Endothelial cell of umbilical vein (primary cell): ENCODE results near the gene PRIMPOL. TPM values are rescaled to one million over a fixed set of nuclear protein-coding genes. Genes with fewer than 3 reads are reported as not detected.

Experiments
- BruUV-seq: library from RNA; stranded (reverse); fragments of 400-500 nt; replicated peaks from 2 replicates; lab custom pipeline; 2021; lab: Mats Ljungman, UMichigan
- CTCF ChIA-PET: fragments of 300-600, 350-600 bp; sonication (Branson Sonifier 250); formaldehyde crosslinking; loops from one replicate; lab custom pipeline; 2021; ENCODE audit warnings: antibody characterized with exemption, inconsistent platforms; lab: Charles Lee
- POLR2A ChIA-PET: fragments of 300-600, 350-600 bp; sonication (Branson Sonifier 250); formaldehyde crosslinking; loops from one replicate; lab custom pipeline; 2021; ENCODE audit warnings: antibody characterized with exemption, inconsistent platforms; lab: Charles Lee
- DNase-seq: peaks from one replicate; pipeline ENCODE4 v3.0.0-alpha.2; 2011; ENCODE audit warnings: low read depth, low spot score
- FAIRE-seq: peaks from 2 replicates; lab custom pipeline; 2011; peaks lifted over from hg19 to GRCh38; lab: Jason Lieb, UNC
- H2AFZ ChIP-seq: 2 replicates; pipeline ENCODE4 v1.6.0; 2012; ENCODE audit warnings: low read depth, low read length, control low read depth, inconsistent platforms
- H3K27ac ChIP-seq: 2 replicates; pipeline ENCODE4 v1.5.1; 2011; ENCODE audit warnings: low read depth, mild to moderate bottlenecking, control low read depth, low read length, moderate library complexity; ENCODE audit not compliant: insufficient read depth
- H3K27me3 ChIP-seq, 2 experiments: 2 replicates each; pipeline versions ENCODE4 v1.6.0 to v1.6.1; 2011; ENCODE audit warnings: low read length in 2 of 2, mixed read lengths in 1 of 2; ENCODE audit not compliant: control insufficient read depth in 2 of 2, insufficient read depth in 2 of 2
- H3K36me3 ChIP-seq, 2 experiments: 2 replicates in 1 of 2; 3 replicates in 1 of 2; pipeline ENCODE4 v1.5.1; 2011; ENCODE audit warnings: low read length in 2 of 2, mild to moderate bottlenecking in 1 of 2, moderate library complexity in 1 of 2; ENCODE audit not compliant: control insufficient read depth in 2 of 2, insufficient read depth in 2 of 2; ENCODE audit errors: extremely low read depth in 1 of 2
- H3K4me1 ChIP-seq: 3 replicates; pipeline ENCODE4 v1.5.1; 2011; ENCODE audit warnings: mild to moderate bottlenecking, low read length; ENCODE audit not compliant: control insufficient read depth, insufficient read depth; ENCODE audit errors: extremely low read depth
- H3K4me2 ChIP-seq: 2 replicates; pipeline ENCODE4 v1.6.1; 2011; ENCODE audit warnings: low read length, control low read depth, mixed read lengths; ENCODE audit not compliant: insufficient read depth
- H3K4me3 ChIP-seq, 3 experiments: fragments of 200-600 bp in 1 of 3; sonication (generic), shearing (Covaris generic) in 1 of 3; replicated peaks in 1 of 3; 2 replicates each; pipeline ENCODE4 v1.5.1; 2011 to 2016; ENCODE audit warnings: control low read depth in 3 of 3, low read length in 3 of 3, mild to moderate bottlenecking in 2 of 3, inconsistent platforms in 1 of 3, low read depth in 1 of 3, moderate library complexity in 1 of 3; ENCODE audit not compliant: insufficient read depth in 1 of 3
- H3K79me2 ChIP-seq: 2 replicates; pipeline ENCODE4 v1.6.0; 2012; ENCODE audit warnings: low read length, inconsistent platforms; ENCODE audit not compliant: control insufficient read depth, insufficient read depth
- H3K9ac ChIP-seq: replicated peaks from 2 replicates; pipeline ENCODE3; 2011; ENCODE audit warnings: low read length, control low read depth; ENCODE audit not compliant: insufficient read depth; ENCODE audit errors: extremely low read depth
- H3K9me1 ChIP-seq: replicated peaks from 3 replicates; pipeline ENCODE4 v1.6.0; 2011; ENCODE audit warnings: mild to moderate bottlenecking, low read length; ENCODE audit not compliant: control insufficient read depth, insufficient read depth; ENCODE audit errors: extremely low read depth
- H3K9me3 ChIP-seq: replicated peaks from 2 replicates; pipeline ENCODE4 v1.5.1; 2012; ENCODE audit warnings: low read length, inconsistent platforms; ENCODE audit not compliant: control insufficient read depth, insufficient read depth
- H4K20me1 ChIP-seq: replicated peaks from 2 replicates; pipeline ENCODE3; 2011; ENCODE audit warnings: mild to moderate bottlenecking, low read length; ENCODE audit not compliant: control insufficient read depth, insufficient read depth; ENCODE audit errors: extremely low read depth
- EZH2 ChIP-seq: IDR thresholded peaks from 2 replicates; pipeline ENCODE4 v1.6.1; 2012; ENCODE audit warnings: borderline replicate concordance, low read depth, mild to moderate bottlenecking, moderate library complexity, low read length, inconsistent platforms; ENCODE audit not compliant: severe bottlenecking
- FOS ChIP-seq: IDR thresholded peaks from 2 replicates; pipeline ENCODE4 v1.6.1; 2011; ENCODE audit warnings: mild to moderate bottlenecking, low read length, moderate library complexity, borderline replicate concordance; ENCODE audit not compliant: insufficient read depth
- GATA2 ChIP-seq: IDR thresholded peaks from 2 replicates; pipeline ENCODE4 v1.7.0; 2011; ENCODE audit warnings: low read depth, mild to moderate bottlenecking, moderate library complexity, mixed read lengths, low read length; ENCODE audit not compliant: insufficient read length, insufficient read depth
- JUN ChIP-seq: IDR thresholded peaks from 2 replicates; pipeline ENCODE4 v1.6.1; 2011; ENCODE audit warnings: borderline replicate concordance, low read depth; ENCODE audit not compliant: insufficient read length, insufficient read depth
- MYC ChIP-seq: IDR thresholded peaks from one replicate; pipeline ENCODE4 v1.6.1; 2011; ENCODE audit warnings: mild to moderate bottlenecking, low read depth, low read length
- POLR2A ChIP-seq: IDR thresholded peaks from 2 replicates; pipeline ENCODE4 v1.6.1; 2012; ENCODE audit warnings: low read depth, mild to moderate bottlenecking, control low read depth, low read length
- POLR2AphosphoS5 ChIP-seq: IDR thresholded peaks from 2 replicates; pipeline ENCODE4 v1.6.1; 2012; ENCODE audit warnings: low read depth, mild to moderate bottlenecking, control low read depth, low read length, moderate library complexity; ENCODE audit not compliant: insufficient read depth
- dilution Hi-C: fragments of 300-500 bp; cut with MboI; formaldehyde crosslinking; loops from one replicate; pipeline ENCODE4 v1.15.0; 2019; ENCODE audit warnings: low sequenced_read_pairs; ENCODE audit not compliant: extremely low pct_ligation_motif_present
- intact Hi-C: fragments of 100-400 bp; cut with micrococcal nuclease; formaldehyde crosslinking; loops from one replicate; pipeline ENCODE4 v1.10.0; 2022
- polyA plus RNA-seq, 4 experiments: library from polyadenylated mRNA; depleted of rRNA in 3 of 4; stranded (reverse) in 3 of 4; unstranded in 1 of 4; fragments of >200 nt; gene quantifications; 2 replicates each; pipeline versions ENCODE4 v1.2.1 to v1.2.3, GENCODE V29; 2011 to 2012; ENCODE audit warnings: missing spikeins in 1 of 4
- total RNA-seq: library from RNA; stranded (reverse); gene quantifications from 2 replicates; pipeline ENCODE4 v1.2.3, GENCODE V29; 2021
- TF ChIP-seq, protein P1 (sequence below), 2 donors: IDR thresholded peaks; 1 replicate in 1 of 2; 2 replicates in 1 of 2; pipeline ENCODE4 v1.5.1; 2011; ENCODE audit warnings: low read length in 2 of 2, mild to moderate bottlenecking in 2 of 2, moderate library complexity in 2 of 2, control low read depth in 1 of 2, inconsistent platforms in 1 of 2, low read depth in 1 of 2; ENCODE audit not compliant: insufficient read depth in 1 of 2; ENCODE audit errors: extremely low read depth in 1 of 2
- TF ChIP-seq, protein P2 (sequence below): IDR thresholded peaks from 2 replicates; pipeline ENCODE4 v1.6.1; 2011; ENCODE audit not compliant: insufficient read depth, insufficient read length

Gene PRIMPOL
- total and polyA plus RNA-seq, 2 donors (not counting 3 experiments of a cell fraction or from before 2014, with no cell fraction given): 5.9 to 11.1 TPM

DNA sequence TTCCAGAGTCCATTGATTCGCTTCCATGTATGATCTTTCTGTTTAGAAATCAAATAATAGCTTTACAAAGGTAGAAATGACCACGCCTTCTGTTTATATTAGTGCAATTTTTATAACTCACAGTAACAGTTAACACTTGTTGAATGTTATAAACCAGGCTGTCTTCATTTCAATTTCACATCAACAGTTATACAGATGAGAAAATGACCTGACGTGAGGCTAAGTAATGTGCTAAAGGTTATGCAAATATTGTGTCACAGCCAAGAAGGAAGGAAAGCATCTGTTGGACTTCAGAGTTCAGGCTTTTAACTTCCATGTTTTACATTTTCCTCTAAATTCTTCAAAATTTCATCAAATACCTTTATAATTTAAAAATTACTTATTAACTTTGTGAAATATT is 14.2 kb upstream of the PRIMPOL start:
- DNase-seq (no peak), FAIRE-seq (no peak)
- ChIA-PET CTCF (interaction anchor here (1.2 kb wide), 2 partner anchors 60 to 371 kb away, joined by 3 to 5 read pairs; no protein-coding TSS in a partner anchor), POLR2A (no interaction called here)
- Histone ChIP-seq H3K4me3 (no peak overlapping the region), H3K79me2 (peaks cover 56% of the 10 kb centered on the region), H3K4me1 (no peaks in the 10 kb centered on the region), H3K4me2 (no peak overlapping the region), H2AFZ (no peak overlapping the region), H3K9me3 (no peaks in the 10 kb centered on the region), H3K27ac (no peak overlapping the region), H3K9me1 (no peaks in the 10 kb centered on the region), H3K36me3 (peaks cover 22 to 27% of the 10 kb centered on the region in 2 experiments), H3K27me3 (no peaks in the 10 kb centered on the region), H3K9ac (no peak overlapping the region), H4K20me1 (no peaks in the 10 kb centered on the region)
- dilution Hi-C loops (no loop called here), intact Hi-C loops (no loop called here)
- no TSS peak for BruUV-seq
- TF ChIP-seq EZH2 (no peak), JUN (no peak), GATA2 (no peak), POLR2A (no peak), POLR2AphosphoS5 (no peak), FOS (no peak), MYC (no peak)
- TF ChIP-seq, protein P1, sequence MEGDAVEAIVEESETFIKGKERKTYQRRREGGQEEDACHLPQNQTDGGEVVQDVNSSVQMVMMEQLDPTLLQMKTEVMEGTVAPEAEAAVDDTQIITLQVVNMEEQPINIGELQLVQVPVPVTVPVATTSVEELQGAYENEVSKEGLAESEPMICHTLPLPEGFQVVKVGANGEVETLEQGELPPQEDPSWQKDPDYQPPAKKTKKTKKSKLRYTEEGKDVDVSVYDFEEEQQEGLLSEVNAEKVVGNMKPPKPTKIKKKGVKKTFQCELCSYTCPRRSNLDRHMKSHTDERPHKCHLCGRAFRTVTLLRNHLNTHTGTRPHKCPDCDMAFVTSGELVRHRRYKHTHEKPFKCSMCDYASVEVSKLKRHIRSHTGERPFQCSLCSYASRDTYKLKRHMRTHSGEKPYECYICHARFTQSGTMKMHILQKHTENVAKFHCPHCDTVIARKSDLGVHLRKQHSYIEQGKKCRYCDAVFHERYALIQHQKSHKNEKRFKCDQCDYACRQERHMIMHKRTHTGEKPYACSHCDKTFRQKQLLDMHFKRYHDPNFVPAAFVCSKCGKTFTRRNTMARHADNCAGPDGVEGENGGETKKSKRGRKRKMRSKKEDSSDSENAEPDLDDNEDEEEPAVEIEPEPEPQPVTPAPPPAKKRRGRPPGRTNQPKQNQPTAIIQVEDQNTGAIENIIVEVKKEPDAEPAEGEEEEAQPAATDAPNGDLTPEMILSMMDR (IDR thresholded peaks at IDR 0.05; ENCODE audit: extremely low read depth in 1 of 2, insufficient read depth in 1 of 2, low read depth in 1 of 2, low read length in 2 of 2): no peak
- TF ChIP-seq, protein P2, sequence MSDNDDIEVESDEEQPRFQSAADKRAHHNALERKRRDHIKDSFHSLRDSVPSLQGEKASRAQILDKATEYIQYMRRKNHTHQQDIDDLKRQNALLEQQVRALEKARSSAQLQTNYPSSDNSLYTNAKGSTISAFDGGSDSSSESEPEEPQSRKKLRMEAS: no peak
